Measurements from ENCODE around the gene KIAA1755.

Gene KIAA1755

DNA sequence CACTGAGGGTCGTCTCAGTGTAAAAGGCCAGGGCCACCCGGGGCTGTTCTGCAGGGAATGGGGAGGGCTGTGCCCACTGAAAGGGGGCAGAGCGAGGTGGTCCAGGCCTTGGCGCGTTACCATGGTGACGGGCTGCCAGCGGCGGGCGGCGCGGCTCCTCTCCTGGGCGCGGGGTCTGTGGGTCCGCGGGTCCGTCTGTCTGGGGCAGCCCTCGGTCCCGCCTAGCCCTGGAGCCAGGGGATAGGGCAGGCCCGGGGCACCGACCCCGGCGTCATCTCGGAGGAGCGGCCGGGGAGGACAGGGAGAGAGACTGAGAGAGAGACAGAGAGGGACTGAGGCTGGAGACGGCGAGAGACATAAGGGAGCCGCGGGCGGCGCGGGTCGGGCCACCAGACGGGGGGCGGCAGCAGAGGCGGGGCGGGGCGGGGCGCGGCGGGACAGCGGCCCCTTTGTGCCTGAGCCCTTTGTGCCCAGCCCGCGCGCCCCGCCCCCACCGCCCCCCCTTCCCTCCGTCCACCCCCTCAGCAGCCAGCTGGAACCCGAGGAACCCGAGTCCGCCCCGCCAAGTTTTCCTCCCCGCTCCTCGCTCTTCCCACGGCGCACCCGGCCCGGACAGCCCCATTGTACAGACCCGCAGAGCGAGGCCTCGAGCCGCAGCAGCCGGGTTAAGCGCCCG lies at the start of gene KIAA1755:
KIAA1755 (minus strand) TSS at position 358 of the 676 bp plus-strand sequence; CDS start at position 123, 235 bp downstream.
- no peak for DNase-seq (ENCODE audit: low read depth, low spot score)

DNA sequence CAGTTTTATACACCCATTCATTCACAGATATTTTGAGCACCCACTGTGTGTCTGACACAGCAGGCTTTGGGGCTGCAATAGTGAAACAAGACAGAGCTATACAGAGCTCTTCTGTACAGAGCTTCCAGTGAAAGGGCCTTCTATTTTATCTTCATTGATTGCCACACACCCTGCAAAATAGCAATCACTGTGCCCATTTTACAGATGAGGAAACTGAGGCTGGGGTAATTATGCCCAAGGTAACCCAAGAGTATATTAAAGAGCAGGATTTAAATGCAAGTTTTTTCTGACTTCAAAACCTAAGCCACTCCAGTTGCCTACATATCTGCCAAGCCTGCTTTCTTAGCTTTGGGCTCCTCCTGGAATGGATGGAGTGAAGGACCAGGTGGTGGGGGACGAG lies 47.9 kb upstream of the KIAA1755 start:
- no peak for DNase-seq (ENCODE audit: low read depth, low spot score)

DNA sequence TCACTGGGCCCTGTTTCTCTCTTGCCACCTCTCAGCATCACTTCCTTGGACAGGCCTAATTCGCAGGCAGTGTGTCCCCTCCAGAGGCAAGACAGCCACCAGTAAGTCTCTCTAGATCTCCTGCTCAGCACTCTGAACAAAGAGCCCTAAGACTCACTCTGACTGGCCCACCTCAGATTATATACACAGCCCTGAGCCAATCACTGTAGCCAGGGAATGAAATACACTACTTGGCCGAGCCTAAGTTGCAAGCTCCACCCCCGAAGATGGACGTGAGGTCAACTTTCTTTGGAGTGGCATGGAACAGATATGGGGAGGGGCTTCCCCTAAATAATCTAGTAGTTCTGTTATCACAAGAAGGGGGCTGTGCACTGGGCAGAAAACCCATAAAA lies 47.5 kb upstream of the KIAA1755 start:
- no peak for DNase-seq (ENCODE audit: low read depth, low spot score)

- no peak for DNase-seq (ENCODE audit: low read depth, low spot score)
Measured at GRCh38 chr20:38307371-38308046, 47.0 kb upstream of the KIAA1755 start.

- no peak for DNase-seq (ENCODE audit: low read depth, low spot score)
Measured at GRCh38 chr20:38306379-38306778, 45.8 kb upstream of the KIAA1755 start.

DNA sequence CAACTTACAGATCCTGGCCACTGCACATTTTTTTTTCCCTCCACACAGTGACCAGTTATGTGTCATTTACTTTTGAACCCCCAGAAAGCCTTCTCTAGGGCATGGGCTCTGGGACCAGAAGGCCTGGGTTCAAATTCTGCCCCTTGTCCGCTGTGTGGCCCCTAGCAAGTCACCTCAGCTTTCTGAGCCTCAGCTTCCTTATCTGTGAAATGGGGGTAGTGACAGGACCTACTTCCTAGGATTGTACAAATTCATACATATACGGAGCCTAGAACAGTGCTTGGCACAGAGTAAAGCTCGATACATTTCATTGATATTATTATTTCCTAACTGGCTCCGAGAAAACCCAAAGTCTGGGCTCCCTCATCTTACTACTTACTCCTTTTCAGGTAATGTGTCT lies 45.0 kb upstream of the KIAA1755 start:
- DNase-seq (ENCODE audit: low read depth, low spot score): no peak

DNA sequence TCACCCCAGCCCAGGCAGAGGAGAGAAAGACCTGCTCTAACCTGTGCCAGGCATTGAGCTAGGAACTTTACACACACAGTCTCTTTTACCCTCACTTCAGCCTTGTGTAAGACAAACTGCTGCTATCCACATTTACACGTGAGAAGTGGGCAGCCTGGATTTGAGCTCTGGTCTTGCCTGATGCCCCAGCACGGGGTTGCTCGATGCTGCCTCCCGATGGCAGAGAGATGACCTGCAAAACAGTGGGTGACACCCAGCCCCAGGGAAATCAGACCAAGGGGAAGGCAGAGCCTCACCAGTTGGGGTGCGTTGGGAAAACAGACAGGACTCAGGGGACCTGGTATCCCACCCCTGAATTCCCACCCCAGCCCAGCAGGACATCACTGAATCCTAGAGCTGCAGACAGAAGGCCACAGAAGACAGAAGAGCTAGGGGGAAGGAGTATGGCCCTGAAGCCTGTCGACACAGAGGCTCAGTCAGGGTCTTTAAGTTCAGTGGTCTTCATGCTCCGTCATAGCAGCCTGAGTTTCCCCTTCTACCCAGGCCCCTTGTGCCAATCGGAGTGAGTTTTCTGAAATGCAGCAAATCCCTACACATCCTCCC lies 44.4 kb upstream of the KIAA1755 start:
- DNase-seq (ENCODE audit: low read depth, low spot score): no peak

GRCh38 chr20:38303908-38304379 lies 43.4 kb upstream of the KIAA1755 start, which contains the start of gene BPI:
TSS of gene BPI (plus strand) at chr20:38304156. CDS start at chr20:38304224, 68 bp downstream.
- DNase-seq (ENCODE audit: low read depth, low spot score): no peak

- no peak for DNase-seq (ENCODE audit: low read depth, low spot score)
Measured at GRCh38 chr20:38302786-38303185, 42.3 kb upstream of the KIAA1755 start.

- DNase-seq (ENCODE audit: low read depth, low spot score): no peak
Measured at GRCh38 chr20:38301309-38301708, 40.8 kb upstream of the KIAA1755 start.

- DNase-seq (ENCODE audit: low read depth, low spot score): no peak
Measured at GRCh38 chr20:38300438-38300837, 39.9 kb upstream of the KIAA1755 start.

GRCh38 chr20:38299963-38300362 lies 39.4 kb upstream of the KIAA1755 start:
- DNase-seq (ENCODE audit: low read depth, low spot score): no peak

- no peak for DNase-seq (ENCODE audit: low read depth, low spot score)
Measured at GRCh38 chr20:38298768-38299288, 38.3 kb upstream of the KIAA1755 start.

DNA sequence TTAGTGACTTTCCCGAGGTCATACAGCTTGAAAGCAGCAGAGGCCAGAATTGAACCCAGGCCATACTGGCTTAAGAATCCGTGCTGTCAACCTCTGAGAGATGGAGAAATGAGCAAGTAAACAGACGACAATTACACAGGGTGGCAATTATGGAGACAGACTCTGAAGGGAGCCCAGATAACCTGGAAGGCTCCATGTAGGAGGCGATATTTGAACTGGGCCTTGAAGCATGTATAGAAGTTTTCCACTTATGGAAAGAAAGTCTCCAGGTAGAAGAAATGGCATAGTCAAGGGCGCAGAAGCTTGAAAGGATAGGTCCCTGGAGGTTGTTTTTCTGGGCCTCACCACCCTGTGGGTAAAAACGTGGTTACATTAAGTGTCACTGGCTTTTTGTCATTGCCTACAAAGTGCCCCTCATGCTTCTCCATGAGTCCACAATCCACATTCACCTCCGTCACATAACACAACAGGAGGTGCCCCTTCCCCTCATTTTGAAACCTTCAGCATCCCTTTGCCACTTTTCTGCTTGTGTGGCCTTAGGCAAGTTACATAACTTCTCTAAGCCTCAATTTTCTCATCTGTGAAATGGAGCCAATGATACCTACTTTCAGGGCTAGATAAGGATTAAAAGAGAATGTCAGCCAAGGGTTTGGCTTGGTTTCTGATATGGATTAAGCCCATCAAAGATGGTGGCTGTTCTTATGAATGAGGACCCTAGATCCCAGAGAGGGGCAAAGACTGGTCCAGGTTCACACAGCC lies 37.6 kb upstream of the KIAA1755 start:
- no peak for DNase-seq (ENCODE audit: low read depth, low spot score)

- DNase-seq (ENCODE audit: low read depth, low spot score): no peak
Measured at GRCh38 chr20:38296433-38296832, 35.9 kb upstream of the KIAA1755 start.

- DNase-seq (ENCODE audit: low read depth, low spot score): no peak
Measured at GRCh38 chr20:38295811-38296210, 35.3 kb upstream of the KIAA1755 start.

DNA sequence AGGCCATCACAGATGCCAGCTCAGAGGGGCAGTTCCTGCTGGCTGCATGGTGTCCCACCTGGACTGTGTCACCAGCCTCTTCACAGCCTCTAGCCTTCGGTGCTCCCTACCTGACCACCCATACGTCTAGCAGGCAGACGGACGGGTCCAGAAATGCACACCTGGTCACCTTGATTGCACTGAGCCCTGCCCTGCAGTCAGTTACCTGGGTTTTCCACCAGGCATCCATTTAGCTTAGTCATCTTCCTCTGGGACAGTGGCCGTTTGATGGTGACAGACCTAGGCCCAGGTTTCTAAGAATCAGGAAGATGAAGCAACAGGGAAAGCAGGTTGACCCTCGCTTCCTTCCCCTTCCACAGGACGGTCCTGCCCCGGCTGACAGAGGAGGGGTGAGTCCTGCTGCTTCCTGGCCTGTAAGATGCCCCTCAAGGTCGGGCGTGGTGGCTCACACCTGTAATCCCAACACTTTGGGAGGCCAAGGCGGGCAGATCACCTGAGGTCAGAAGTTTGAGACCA lies 33.6 kb upstream of the KIAA1755 start:
- no peak for DNase-seq (ENCODE audit: low read depth, low spot score)

GRCh38 chr20:38293491-38294065 lies 33.0 kb upstream of the KIAA1755 start:
- DNase-seq (ENCODE audit: low read depth, low spot score): no peak

DNA sequence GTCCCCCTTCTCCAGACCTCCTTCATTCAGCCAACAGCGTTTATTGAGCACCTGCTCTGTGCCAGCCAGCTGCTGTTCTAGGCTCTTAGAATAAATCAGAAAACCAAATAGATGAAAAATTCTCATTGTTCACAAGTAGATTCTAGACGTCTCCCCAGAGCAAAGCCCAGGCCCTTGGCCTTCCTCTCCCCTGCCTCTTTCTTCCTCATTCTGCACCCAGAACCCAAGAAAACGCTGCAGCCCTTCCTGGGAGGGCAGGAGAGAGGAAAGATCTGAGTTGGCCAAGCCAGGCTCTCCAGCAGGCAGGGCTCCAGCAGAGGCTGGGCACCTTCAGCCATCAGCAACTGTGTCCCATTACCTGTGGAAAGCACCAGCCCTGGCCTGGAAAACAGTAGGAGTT lies 31.4 kb upstream of the KIAA1755 start:
- no peak for DNase-seq (ENCODE audit: low read depth, low spot score)

DNA sequence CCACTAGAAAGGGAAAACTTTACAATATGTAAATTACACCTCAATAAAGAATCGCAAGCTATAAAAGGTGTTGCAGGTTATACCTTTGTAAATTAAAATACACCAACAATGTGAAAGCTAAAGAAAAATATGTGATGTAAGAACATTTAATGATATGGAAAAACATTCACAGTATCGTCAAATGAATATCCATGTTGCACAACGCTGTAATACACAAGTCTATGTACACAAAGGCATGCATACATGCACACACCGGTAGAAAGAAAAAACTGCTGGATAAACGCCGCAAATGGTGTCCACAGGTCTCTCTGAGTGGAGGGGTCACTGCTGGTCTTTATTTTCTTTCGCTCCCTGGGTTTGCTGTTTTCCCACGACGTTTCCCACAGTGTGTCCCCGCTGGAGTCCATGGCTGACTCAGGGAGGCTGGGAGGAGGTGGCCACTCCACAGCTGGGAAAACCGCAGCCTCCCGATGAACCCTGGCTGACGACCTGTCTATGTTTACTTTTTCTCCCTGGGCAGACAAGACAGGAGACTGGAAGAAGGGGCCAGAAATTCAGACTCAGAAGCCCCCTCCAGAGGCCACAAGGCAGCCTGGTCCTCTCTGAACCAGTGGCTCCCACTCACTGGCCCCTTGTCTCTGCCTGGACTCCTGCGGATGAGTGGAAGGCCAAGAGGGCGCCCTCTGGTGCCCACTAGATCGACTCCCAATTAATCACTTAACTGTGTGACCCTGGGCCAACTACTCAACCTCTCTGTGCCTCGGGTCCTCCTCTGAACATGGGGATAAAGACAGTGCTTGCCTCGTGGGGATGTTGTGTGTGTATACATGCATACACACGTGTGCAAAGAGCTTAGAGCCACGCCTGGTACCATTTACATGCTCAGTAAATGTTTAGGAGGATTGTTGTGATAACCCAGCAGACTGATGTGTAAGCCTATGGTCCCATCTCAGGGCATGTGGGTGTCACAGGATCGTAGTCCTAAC lies 30.6 kb upstream of the KIAA1755 start:
- DNase-seq (ENCODE audit: low read depth, low spot score): no peak
